Measurements from ENCODE around the gene TUBB3.

Gene TUBB3

GRCh38 chr16:89892055-89892630 lies 31.0 kb upstream of the TUBB3 start:
- H3K27ac ChIP-seq (ENCODE audit: low read length): no peak overlapping the region
- peaks cover 43 to 83% of the 10 kb centered on the region in 2 donors for H3K36me3 ChIP-seq (ENCODE audit: control insufficient read depth in 1 of 2, insufficient read depth in 2 of 2, low read length in 2 of 2)
- H3K4me1 ChIP-seq (ENCODE audit: control insufficient read depth in 1 of 2, insufficient read depth in 2 of 2, low read length in 2 of 2): peaks cover 0 to 6% of the 10 kb centered on the region in 2 donors
- no peak overlapping the region for H3K4me3 ChIP-seq (ENCODE audit: low read depth in 1 of 2, low read length in 2 of 2)
- no peaks in the 10 kb centered on the region for H3K9me3 ChIP-seq (ENCODE audit: control insufficient read depth in 1 of 2, low read length in 2 of 2)
- no peaks in the 10 kb centered on the region for H3K27me3 ChIP-seq (ENCODE audit: low read depth, low read length)

DNA sequence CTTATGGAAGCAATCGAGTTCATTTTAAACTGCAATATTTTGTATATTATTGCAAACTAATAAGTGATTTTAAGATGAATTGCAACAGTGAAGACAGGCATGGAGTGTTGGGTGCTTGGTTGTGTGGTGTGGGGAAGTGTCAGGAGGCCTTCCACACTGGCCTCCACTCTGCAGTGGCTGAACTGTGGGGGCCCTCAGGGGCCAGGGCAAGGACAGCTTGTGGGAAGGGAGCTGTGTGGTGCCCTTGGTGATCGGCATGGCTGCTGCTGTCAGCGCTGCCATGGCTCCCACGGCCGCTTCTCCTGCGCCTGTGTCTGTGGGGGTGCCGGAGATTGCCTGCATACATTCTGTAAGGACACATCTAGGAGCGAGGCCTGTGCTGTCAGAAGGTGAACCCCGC lies 30.5 kb upstream of the TUBB3 start:
- H3K27ac ChIP-seq (ENCODE audit: low read length): no peak overlapping the region
- no peaks in the 10 kb centered on the region for H3K9me3 ChIP-seq (ENCODE audit: control insufficient read depth in 1 of 2, low read length in 2 of 2)
- peaks cover 0 to 6% of the 10 kb centered on the region in 2 donors for H3K4me1 ChIP-seq (ENCODE audit: control insufficient read depth in 1 of 2, insufficient read depth in 2 of 2, low read length in 2 of 2)
- no peaks in the 10 kb centered on the region for H3K27me3 ChIP-seq (ENCODE audit: low read depth, low read length)
- H3K36me3 ChIP-seq (ENCODE audit: control insufficient read depth in 1 of 2, insufficient read depth in 2 of 2, low read length in 2 of 2): peaks cover 42 to 81% of the 10 kb centered on the region in 2 donors
- H3K4me3 ChIP-seq (ENCODE audit: low read depth in 1 of 2, low read length in 2 of 2): no peak overlapping the region

- Histone ChIP-seq H3K27ac (ENCODE audit: low read length) (no peak overlapping the region), H3K4me1 (ENCODE audit: control insufficient read depth in 1 of 2, insufficient read depth in 2 of 2, low read length in 2 of 2) (peaks cover 0 to 6% of the 10 kb centered on the region in 2 donors), H3K4me3 (ENCODE audit: low read depth in 1 of 2, low read length in 2 of 2) (no peak overlapping the region), H3K36me3 (ENCODE audit: control insufficient read depth in 1 of 2, insufficient read depth in 2 of 2, low read length in 2 of 2) (peaks cover 44 to 82% of the 10 kb centered on the region in 2 donors), H3K9me3 (ENCODE audit: control insufficient read depth in 1 of 2, low read length in 2 of 2) (no peaks in the 10 kb centered on the region), H3K27me3 (ENCODE audit: low read depth, low read length) (no peaks in the 10 kb centered on the region)
These were observed 29.2 kb upstream of the TUBB3 start for GRCh38 chr16:89893642-89894548.

DNA sequence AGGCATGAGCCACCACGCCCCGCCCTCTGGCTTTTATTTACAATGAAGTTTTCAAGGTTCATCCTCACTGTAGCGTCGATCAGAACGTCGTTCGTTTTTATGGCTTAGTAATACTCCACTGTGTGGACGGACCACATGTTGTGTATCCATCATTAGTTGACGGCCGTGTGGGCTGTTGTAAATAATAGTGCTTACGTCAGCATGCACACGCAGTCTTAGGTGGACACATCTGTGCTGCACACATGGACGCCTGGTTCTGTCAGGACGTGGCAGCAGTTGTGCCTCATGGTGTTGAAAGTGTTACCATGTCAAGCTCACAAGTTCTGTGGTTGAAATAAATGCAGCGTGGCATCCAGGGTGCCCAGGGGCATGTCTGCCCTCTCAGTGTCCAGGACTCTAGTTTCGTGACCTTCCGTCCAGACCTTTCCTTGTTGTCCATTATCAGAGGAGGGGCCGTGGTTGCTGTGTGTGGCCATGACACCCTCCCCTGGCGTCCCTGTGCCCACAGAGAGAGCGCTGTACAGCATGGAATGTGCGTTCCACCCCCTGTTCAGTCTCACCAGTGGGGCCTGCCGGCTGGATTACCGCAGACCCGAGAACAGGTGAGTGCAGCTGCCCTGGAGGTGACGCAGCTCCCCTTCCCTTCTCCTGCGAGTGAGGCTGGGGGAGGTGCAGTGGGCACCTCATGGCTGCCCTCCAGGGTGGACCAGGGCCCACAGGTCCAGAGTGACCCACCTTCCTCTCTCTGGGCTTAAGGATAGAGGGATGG lies 27.5 kb upstream of the TUBB3 start:
- peaks cover 0 to 6% of the 10 kb centered on the region in 2 donors for H3K4me1 ChIP-seq (ENCODE audit: control insufficient read depth in 1 of 2, insufficient read depth in 2 of 2, low read length in 2 of 2)
- H3K27ac ChIP-seq (ENCODE audit: low read length): no peak overlapping the region
- H3K27me3 ChIP-seq (ENCODE audit: low read depth, low read length): no peaks in the 10 kb centered on the region
- no peaks in the 10 kb centered on the region for H3K9me3 ChIP-seq (ENCODE audit: control insufficient read depth in 1 of 2, low read length in 2 of 2)
- H3K4me3 ChIP-seq (ENCODE audit: low read depth in 1 of 2, low read length in 2 of 2): no peak overlapping the region
- H3K36me3 ChIP-seq (ENCODE audit: control insufficient read depth in 1 of 2, insufficient read depth in 2 of 2, low read length in 2 of 2): peaks cover 46 to 93% of the 10 kb centered on the region in 2 donors

- Histone ChIP-seq H3K4me1 (ENCODE audit: control insufficient read depth in 1 of 2, insufficient read depth in 2 of 2, low read length in 2 of 2) (no peaks in the 10 kb centered on the region), H3K27me3 (ENCODE audit: low read depth, low read length) (no peaks in the 10 kb centered on the region), H3K27ac (ENCODE audit: low read length) (no peak overlapping the region), H3K4me3 (ENCODE audit: low read depth in 1 of 2, low read length in 2 of 2) (no peak overlapping the region), H3K36me3 (ENCODE audit: control insufficient read depth in 1 of 2, insufficient read depth in 2 of 2, low read length in 2 of 2) (peaks cover 45 to 85% of the 10 kb centered on the region in 2 donors), H3K9me3 (ENCODE audit: control insufficient read depth in 1 of 2, low read length in 2 of 2) (no peaks in the 10 kb centered on the region)
These were observed 25.9 kb upstream of the TUBB3 start for GRCh38 chr16:89897204-89897603.

DNA sequence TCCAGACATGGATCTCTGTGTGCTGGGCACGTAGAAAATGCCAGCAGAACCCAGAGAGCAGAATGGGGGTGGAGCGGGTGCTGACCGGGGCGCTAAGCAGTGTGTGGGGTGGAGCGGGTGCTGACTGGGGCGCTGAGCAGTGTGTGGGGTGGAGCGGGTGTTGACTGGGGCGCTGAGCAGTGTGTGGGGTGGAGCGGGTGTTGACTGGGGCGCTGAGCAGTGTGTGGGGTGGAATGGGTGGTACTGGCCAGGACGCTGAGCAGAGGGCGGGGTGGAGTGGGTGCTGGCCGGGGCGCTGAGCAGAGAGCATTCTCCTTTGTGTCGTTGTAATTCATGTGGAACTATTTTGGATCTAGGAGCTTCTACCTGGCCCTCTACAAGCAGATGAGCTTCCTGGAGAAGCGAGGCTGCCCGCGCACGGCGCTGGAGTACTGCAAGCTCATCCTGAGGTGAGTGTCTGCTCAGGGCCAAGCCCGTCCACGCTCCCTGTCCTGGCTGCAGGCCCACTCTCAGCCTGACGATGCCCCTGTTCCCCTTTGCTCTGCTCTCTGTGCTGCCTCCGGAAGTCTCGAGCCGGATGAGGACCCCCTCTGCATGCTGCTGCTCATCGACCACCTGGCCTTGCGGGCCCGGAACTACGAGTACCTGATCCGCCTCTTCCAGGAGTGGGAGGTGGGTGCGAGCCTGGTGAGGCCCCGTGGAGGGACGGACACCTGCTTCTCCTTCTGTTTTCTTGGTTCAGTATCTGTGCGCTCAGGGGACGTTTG lies 24.8 kb upstream of the TUBB3 start:
- H3K27me3 ChIP-seq (ENCODE audit: low read depth, low read length): no peaks in the 10 kb centered on the region
- H3K27ac ChIP-seq (ENCODE audit: low read length): no peak overlapping the region
- H3K4me1 ChIP-seq (ENCODE audit: control insufficient read depth in 1 of 2, insufficient read depth in 2 of 2, low read length in 2 of 2): no peaks in the 10 kb centered on the region
- H3K36me3 ChIP-seq (ENCODE audit: control insufficient read depth in 1 of 2, insufficient read depth in 2 of 2, low read length in 2 of 2): peaks cover 34 to 80% of the 10 kb centered on the region in 2 donors
- no peaks in the 10 kb centered on the region for H3K9me3 ChIP-seq (ENCODE audit: control insufficient read depth in 1 of 2, low read length in 2 of 2)
- H3K4me3 ChIP-seq (ENCODE audit: low read depth in 1 of 2, low read length in 2 of 2): no peak overlapping the region

DNA sequence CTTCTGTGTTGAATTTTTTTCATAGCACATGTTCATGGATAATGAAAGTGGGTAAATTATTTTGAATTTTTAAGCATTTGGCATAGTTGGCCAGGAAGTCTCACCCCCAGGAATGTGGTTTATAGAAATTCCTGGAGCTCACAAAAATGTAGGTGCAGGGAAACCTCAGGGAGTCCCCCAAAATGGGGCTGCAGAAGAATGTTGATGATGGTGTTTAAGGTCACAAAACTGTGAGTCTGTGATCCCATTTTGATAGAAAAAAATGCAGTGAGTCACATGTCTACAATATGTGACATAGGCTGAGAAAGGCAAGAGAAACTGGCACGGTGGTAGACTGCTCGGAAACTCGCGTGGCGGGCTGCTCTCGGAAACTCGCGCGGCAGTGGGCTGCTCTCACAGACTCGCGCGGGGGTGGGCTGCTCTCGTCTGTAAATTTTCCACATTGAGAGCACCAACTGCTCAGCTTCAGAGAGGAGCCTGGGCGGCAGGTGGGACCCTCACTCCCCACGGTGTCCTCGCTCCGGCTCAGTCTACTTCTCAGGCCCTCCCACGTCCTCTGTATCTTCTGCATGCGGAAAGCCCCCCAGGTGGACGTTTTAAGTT lies 23.2 kb upstream of the TUBB3 start:
- no peak overlapping the region for H3K4me3 ChIP-seq (ENCODE audit: low read depth in 1 of 2, low read length in 2 of 2)
- no peak overlapping the region for H3K27ac ChIP-seq (ENCODE audit: low read length)
- peaks cover 34 to 79% of the 10 kb centered on the region in 2 donors for H3K36me3 ChIP-seq (ENCODE audit: control insufficient read depth in 1 of 2, insufficient read depth in 2 of 2, low read length in 2 of 2)
- H3K27me3 ChIP-seq (ENCODE audit: low read depth, low read length): no peaks in the 10 kb centered on the region
- no peaks in the 10 kb centered on the region for H3K4me1 ChIP-seq (ENCODE audit: control insufficient read depth in 1 of 2, insufficient read depth in 2 of 2, low read length in 2 of 2)
- no peaks in the 10 kb centered on the region for H3K9me3 ChIP-seq (ENCODE audit: control insufficient read depth in 1 of 2, low read length in 2 of 2)

- no peaks in the 10 kb centered on the region for H3K9me3 ChIP-seq (ENCODE audit: control insufficient read depth in 1 of 2, low read length in 2 of 2)
- no peaks in the 10 kb centered on the region for H3K4me1 ChIP-seq (ENCODE audit: control insufficient read depth in 1 of 2, insufficient read depth in 2 of 2, low read length in 2 of 2)
- peaks cover 35 to 78% of the 10 kb centered on the region in 2 donors for H3K36me3 ChIP-seq (ENCODE audit: control insufficient read depth in 1 of 2, insufficient read depth in 2 of 2, low read length in 2 of 2)
- H3K27ac ChIP-seq (ENCODE audit: low read length): no peak overlapping the region
- no peak overlapping the region for H3K4me3 ChIP-seq (ENCODE audit: low read depth in 1 of 2, low read length in 2 of 2)
- no peaks in the 10 kb centered on the region for H3K27me3 ChIP-seq (ENCODE audit: low read depth, low read length)
These were observed 22.3 kb upstream of the TUBB3 start for GRCh38 chr16:89900885-89901284.

- Histone ChIP-seq H3K36me3 (ENCODE audit: control insufficient read depth in 1 of 2, insufficient read depth in 2 of 2, low read length in 2 of 2) (peaks cover 37 to 79% of the 10 kb centered on the region in 2 donors), H3K4me1 (ENCODE audit: control insufficient read depth in 1 of 2, insufficient read depth in 2 of 2, low read length in 2 of 2) (no peaks in the 10 kb centered on the region), H3K4me3 (ENCODE audit: low read depth in 1 of 2, low read length in 2 of 2) (no peak overlapping the region), H3K9me3 (ENCODE audit: control insufficient read depth in 1 of 2, low read length in 2 of 2) (no peaks in the 10 kb centered on the region), H3K27me3 (ENCODE audit: low read depth, low read length) (no peaks in the 10 kb centered on the region), H3K27ac (ENCODE audit: low read length) (no peak overlapping the region)
These were observed 20.2 kb upstream of the TUBB3 start for GRCh38 chr16:89902980-89903379.

GRCh38 chr16:89903908-89904515 lies 19.1 kb upstream of the TUBB3 start:
- peaks cover 34 to 78% of the 10 kb centered on the region in 2 donors for H3K36me3 ChIP-seq (ENCODE audit: control insufficient read depth in 1 of 2, insufficient read depth in 2 of 2, low read length in 2 of 2)
- no peak overlapping the region for H3K4me3 ChIP-seq (ENCODE audit: low read depth in 1 of 2, low read length in 2 of 2)
- H3K9me3 ChIP-seq (ENCODE audit: control insufficient read depth in 1 of 2, low read length in 2 of 2): no peaks in the 10 kb centered on the region
- H3K27ac ChIP-seq (ENCODE audit: low read length): no peak overlapping the region
- no peaks in the 10 kb centered on the region for H3K4me1 ChIP-seq (ENCODE audit: control insufficient read depth in 1 of 2, insufficient read depth in 2 of 2, low read length in 2 of 2)
- no peaks in the 10 kb centered on the region for H3K27me3 ChIP-seq (ENCODE audit: low read depth, low read length)

Data from muscle layer of duodenum (tissue), 2 donors.